ENCODE results near the gene SMPD1. TPM values are rescaled to one million over a fixed set of nuclear protein-coding genes. Genes with fewer than 3 reads are reported as not detected.

The SMPD1 gene
- total and polyA plus RNA-seq, 2 donors from 2014 or later: 76.0 to 155 TPM

GRCh38 chr11:6413791-6414201 is 23.5 kb downstream of the SMPD1 start:
- Histone ChIP-seq H3K4me1 (ENCODE audit: control insufficient read depth in 2 of 3, insufficient read depth in 2 of 3, low read depth in 1 of 3, low read length in 3 of 3) (peaks cover 0 to 7% (median 0%) of the 10 kb centered on the region in 3 donors), H3K27me3 (ENCODE audit: control insufficient read depth, insufficient read depth, low read length) (no peaks in the 10 kb centered on the region)
- intact Hi-C loops (cut with DNase I): no loop called here

GRCh38 chr11:6414874-6415328 is 24.6 kb downstream of the SMPD1 start:
- H3K9me3 ChIP-seq (ENCODE audit: control insufficient read depth in 2 of 3, insufficient read depth in 1 of 3, low read length in 3 of 3): no peaks in the 10 kb centered on the region
- peaks cover 0 to 11% (median 2%) of the 10 kb centered on the region in 3 donors for H3K4me1 ChIP-seq (ENCODE audit: control insufficient read depth in 2 of 3, insufficient read depth in 2 of 3, low read depth in 1 of 3, low read length in 3 of 3)
- FAIRE-seq (no peak), DNase-seq (no peak)
- TF ChIP-seq CTCF (IDR thresholded peaks at IDR 0.05; ENCODE audit: borderline replicate concordance, extremely low read depth, insufficient read depth): no peak
- no peak overlapping the region for H3K9ac ChIP-seq (ENCODE audit: low read length in 3 of 3)
- intact Hi-C loops (cut with DNase I): no loop called here
- no peaks in the 10 kb centered on the region for H3K27me3 ChIP-seq (ENCODE audit: control insufficient read depth, insufficient read depth, low read length)
- no peak overlapping the region for H3K4me3 ChIP-seq (ENCODE audit: low read length in 3 of 3)
- no peak overlapping the region for H3K27ac ChIP-seq (ENCODE audit: low read depth in 2 of 2, low read length in 2 of 2)
- peaks cover 0 to 4% (median 3%) of the 10 kb centered on the region in 3 donors for H3K36me3 ChIP-seq (ENCODE audit: control insufficient read depth in 2 of 3, insufficient read depth in 3 of 3, low read length in 3 of 3)

More at GRCh38 chr11:6413791-6414201, 23.5 kb downstream of the SMPD1 start:
- Histone ChIP-seq H3K36me3 (ENCODE audit: control insufficient read depth in 2 of 3, insufficient read depth in 3 of 3, low read length in 3 of 3) (peaks cover 0 to 4% (median 3%) of the 10 kb centered on the region in 3 donors), H3K9ac (ENCODE audit: low read length in 3 of 3) (no peak overlapping the region), H3K9me3 (ENCODE audit: control insufficient read depth in 2 of 3, insufficient read depth in 1 of 3, low read length in 3 of 3) (no peaks in the 10 kb centered on the region), H3K27ac (ENCODE audit: low read depth in 2 of 2, low read length in 2 of 2) (no peak overlapping the region), H3K4me3 (ENCODE audit: low read length in 3 of 3) (no peak overlapping the region)
- no peak for TF ChIP-seq CTCF (IDR thresholded peaks at IDR 0.05; ENCODE audit: borderline replicate concordance, extremely low read depth, insufficient read depth)
- FAIRE-seq (no peak), DNase-seq (peak in 2 of 5 donors; percentile 19 to 44)

- H3K36me3 ChIP-seq (ENCODE audit: control insufficient read depth in 2 of 3, insufficient read depth in 3 of 3, low read length in 3 of 3): no peaks in the 10 kb centered on the region
- FAIRE-seq (no peak), DNase-seq (no peak)
- H3K9me3 ChIP-seq (ENCODE audit: control insufficient read depth in 2 of 3, insufficient read depth in 1 of 3, low read length in 3 of 3): no peaks in the 10 kb centered on the region
- no peak overlapping the region for H3K4me3 ChIP-seq (ENCODE audit: low read length in 3 of 3)
- intact Hi-C loops (cut with DNase I): no loop called here
- peaks cover 0 to 9% (median 2%) of the 10 kb centered on the region in 3 donors for H3K4me1 ChIP-seq (ENCODE audit: control insufficient read depth in 2 of 3, insufficient read depth in 2 of 3, low read depth in 1 of 3, low read length in 3 of 3)
- no peak for TF ChIP-seq CTCF (IDR thresholded peaks at IDR 0.05; ENCODE audit: borderline replicate concordance, extremely low read depth, insufficient read depth)
- no peak overlapping the region for H3K27ac ChIP-seq (ENCODE audit: low read depth in 2 of 2, low read length in 2 of 2)
- no peaks in the 10 kb centered on the region for H3K27me3 ChIP-seq (ENCODE audit: control insufficient read depth, insufficient read depth, low read length)
- H3K9ac ChIP-seq (ENCODE audit: low read length in 3 of 3): no peak overlapping the region
Observed at GRCh38 chr11:6415797-6416196, 25.5 kb downstream of the SMPD1 start.
